Spinal cord (tissue), 10 donors: ENCODE results near the gene MYCBP. TPM values are rescaled to one million over a fixed set of nuclear protein-coding genes. Genes with fewer than 3 reads are reported as not detected.

ENCODE experiments used
- DNase-seq, 6 donors: peaks; one replicate each; pipeline versions ENCODE4 v3.0.0 to v3.0.0-alpha.2; 2013 to 2015; ENCODE audit warnings: low spot score in 6 of 6, low read depth in 4 of 6
- H3K27ac ChIP-seq: one replicate; pipeline ENCODE4 v1.5.1; 2013; ENCODE audit warnings: low read depth, low read length, control low read depth
- H3K27me3 ChIP-seq: one replicate; pipeline ENCODE4 v1.6.1; 2013; ENCODE audit warnings: low read length; ENCODE audit not compliant: control insufficient read depth, insufficient read depth
- H3K36me3 ChIP-seq: one replicate; pipeline ENCODE4 v1.6.1; 2013; ENCODE audit warnings: low read length; ENCODE audit not compliant: control insufficient read depth, insufficient read depth
- H3K4me1 ChIP-seq: one replicate; pipeline ENCODE4 v1.6.1; 2013; ENCODE audit warnings: low read length; ENCODE audit not compliant: control insufficient read depth, insufficient read depth
- H3K4me3 ChIP-seq: one replicate; pipeline ENCODE4 v1.5.1; 2013; ENCODE audit warnings: low read depth, low read length, control low read depth
- H3K9me3 ChIP-seq: one replicate; pipeline ENCODE4 v1.6.1; 2013; ENCODE audit warnings: low read length; ENCODE audit not compliant: control insufficient read depth, insufficient read depth
- WGBS: methylation state at CpG from one replicate; pipeline ENCODE4 v1.1.5; 2013; ENCODE audit warnings: missing lambda C conversion rate; ENCODE audit not compliant: insufficient coverage; 5-methylcytosine and 5-hydroxymethylcytosine counted together
- polyA plus RNA-seq, 2 donors: library from polyadenylated mRNA; unstranded; fragments of 120-200 nt; gene quantifications; one replicate each; pipeline ENCODE4 v1.2.1, GENCODE V29; 2013; ENCODE audit not compliant: insufficient read length in 2 of 2
- total RNA-seq, 2 donors: library from RNA; depleted of rRNA in 1 of 2; stranded (reverse); fragments of 120-200 nt in 1 of 2; fragments of >200 nt in 1 of 2; gene quantifications; one replicate each; pipeline versions ENCODE4 v1.2.3 to v1.2.4, GENCODE V29; 2013 to 2014
- donor health status: healthy.

MYCBP gene
- total and polyA plus RNA-seq, 4 donors = 6.3 to 13.4 (median 10.9) TPM

- DNase-seq = no peak
- H3K27me3 ChIP-seq = no peaks in the 10 kb centered on the region
- H3K27ac ChIP-seq = no peak overlapping the region
- peaks cover 6% of the 10 kb centered on the region for H3K4me1 ChIP-seq
- no peaks in the 10 kb centered on the region for H3K9me3 ChIP-seq
- WGBS = 94% methylated on average over 2 of the region's 4 CpGs
- no peaks in the 10 kb centered on the region for H3K36me3 ChIP-seq
- no peak overlapping the region for H3K4me3 ChIP-seq
These were observed 26.4 kb upstream of the MYCBP start for GRCh38 chr1:38899560-38899959.

GRCh38 chr1:38898653-38899230 lies 25.6 kb upstream of the MYCBP start:
- DNase-seq = no peak
- H3K27me3 ChIP-seq = no peaks in the 10 kb centered on the region
- H3K27ac ChIP-seq = no peak overlapping the region
- peaks cover 6% of the 10 kb centered on the region for H3K4me1 ChIP-seq
- no peak overlapping the region for H3K4me3 ChIP-seq
- no peaks in the 10 kb centered on the region for H3K9me3 ChIP-seq
- H3K36me3 ChIP-seq = no peaks in the 10 kb centered on the region

GRCh38 chr1:38896169-38896568 lies 23.0 kb upstream of the MYCBP start:
- Histone ChIP-seq H3K27ac (no peak overlapping the region), H3K9me3 (no peaks in the 10 kb centered on the region), H3K36me3 (no peaks in the 10 kb centered on the region), H3K4me3 (no peak overlapping the region), H3K4me1 (peaks cover 6% of the 10 kb centered on the region), H3K27me3 (no peaks in the 10 kb centered on the region)
- DNase-seq = no peak
- no CpG with 5 or more reads among the region's 2 CpGs for WGBS

GRCh38 chr1:38892976-38893375 lies 19.8 kb upstream of the MYCBP start:
- H3K9me3 ChIP-seq = no peaks in the 10 kb centered on the region
- no peaks in the 10 kb centered on the region for H3K4me1 ChIP-seq
- no peak for DNase-seq
- no peaks in the 10 kb centered on the region for H3K36me3 ChIP-seq
- H3K27ac ChIP-seq = no peak overlapping the region
- no peak overlapping the region for H3K4me3 ChIP-seq
- WGBS = no CpG with 5 or more reads among the region's 1 CpG
- H3K27me3 ChIP-seq = no peaks in the 10 kb centered on the region

GRCh38 chr1:38891753-38892152 lies 18.6 kb upstream of the MYCBP start:
- WGBS = 100% methylated on average over 1 of the region's 1 CpG
- Histone ChIP-seq H3K9me3 (no peaks in the 10 kb centered on the region), H3K36me3 (no peaks in the 10 kb centered on the region), H3K4me3 (no peak overlapping the region), H3K27me3 (no peaks in the 10 kb centered on the region), H3K4me1 (no peaks in the 10 kb centered on the region), H3K27ac (no peak overlapping the region)
- no peak for DNase-seq

- DNase-seq = no peak
- Histone ChIP-seq H3K27ac (no peak overlapping the region), H3K36me3 (no peaks in the 10 kb centered on the region), H3K4me3 (no peak overlapping the region), H3K27me3 (no peaks in the 10 kb centered on the region), H3K4me1 (no peaks in the 10 kb centered on the region), H3K9me3 (no peaks in the 10 kb centered on the region)
- no CpG with 5 or more reads among the region's 5 CpGs for WGBS
These were observed 16.4 kb upstream of the MYCBP start for GRCh38 chr1:38889589-38889988.

- DNase-seq = no peak
- Histone ChIP-seq H3K4me3 (no peak overlapping the region), H3K4me1 (no peaks in the 10 kb centered on the region), H3K27me3 (no peaks in the 10 kb centered on the region), H3K36me3 (no peaks in the 10 kb centered on the region), H3K27ac (no peak overlapping the region), H3K9me3 (no peaks in the 10 kb centered on the region)
- WGBS = 94% methylated on average over 9 of the region's 9 CpGs
These were observed 15.5 kb upstream of the MYCBP start for GRCh38 chr1:38888423-38889333.

GRCh38 chr1:38885092-38885491 lies 11.9 kb upstream of the MYCBP start:
- no peak overlapping the region for H3K4me3 ChIP-seq
- WGBS = no CpG with 5 or more reads among the region's 2 CpGs
- H3K36me3 ChIP-seq = no peaks in the 10 kb centered on the region
- DNase-seq = no peak
- no peaks in the 10 kb centered on the region for H3K27me3 ChIP-seq
- no peaks in the 10 kb centered on the region for H3K4me1 ChIP-seq
- no peaks in the 10 kb centered on the region for H3K9me3 ChIP-seq
- H3K27ac ChIP-seq = no peak overlapping the region

- no peaks in the 10 kb centered on the region for H3K9me3 ChIP-seq
- H3K4me1 ChIP-seq = no peaks in the 10 kb centered on the region
- no peak within 1 kb of the TSS for H3K4me3 ChIP-seq
- H3K36me3 ChIP-seq = no peaks in the 10 kb centered on the region
- H3K27me3 ChIP-seq = no peaks in the 10 kb centered on the region
- no peak within 1 kb of the TSS for H3K27ac ChIP-seq
- no peak for DNase-seq
These were observed 8.3 kb upstream of the MYCBP start, which contains the start of gene GJA9 for GRCh38 chr1:38881487-38881886. Gene GJA9, minus strand, starts transcription at chr1:38881587. Its CDS starts 5,489 bp downstream, at chr1:38876098.

- H3K4me1 ChIP-seq = peaks cover 5% of the 10 kb centered on the region
- no CpG with 5 or more reads among the region's 2 CpGs for WGBS
These were observed 2.7 kb upstream of the MYCBP start for GRCh38 chr1:38875811-38876210.

More at GRCh38 chr1:38875811-38876210, 2.7 kb upstream of the MYCBP start:
- H3K27ac ChIP-seq = no peak overlapping the region
- no peak for DNase-seq
- no peak overlapping the region for H3K4me3 ChIP-seq
- H3K9me3 ChIP-seq = no peaks in the 10 kb centered on the region
- peaks cover 8% of the 10 kb centered on the region for H3K36me3 ChIP-seq
- H3K27me3 ChIP-seq = no peaks in the 10 kb centered on the region
